ENCODE results near the gene NEUROG1.

Gene NEUROG1, protein sequence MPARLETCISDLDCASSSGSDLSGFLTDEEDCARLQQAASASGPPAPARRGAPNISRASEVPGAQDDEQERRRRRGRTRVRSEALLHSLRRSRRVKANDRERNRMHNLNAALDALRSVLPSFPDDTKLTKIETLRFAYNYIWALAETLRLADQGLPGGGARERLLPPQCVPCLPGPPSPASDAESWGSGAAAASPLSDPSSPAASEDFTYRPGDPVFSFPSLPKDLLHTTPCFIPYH

DNA sequence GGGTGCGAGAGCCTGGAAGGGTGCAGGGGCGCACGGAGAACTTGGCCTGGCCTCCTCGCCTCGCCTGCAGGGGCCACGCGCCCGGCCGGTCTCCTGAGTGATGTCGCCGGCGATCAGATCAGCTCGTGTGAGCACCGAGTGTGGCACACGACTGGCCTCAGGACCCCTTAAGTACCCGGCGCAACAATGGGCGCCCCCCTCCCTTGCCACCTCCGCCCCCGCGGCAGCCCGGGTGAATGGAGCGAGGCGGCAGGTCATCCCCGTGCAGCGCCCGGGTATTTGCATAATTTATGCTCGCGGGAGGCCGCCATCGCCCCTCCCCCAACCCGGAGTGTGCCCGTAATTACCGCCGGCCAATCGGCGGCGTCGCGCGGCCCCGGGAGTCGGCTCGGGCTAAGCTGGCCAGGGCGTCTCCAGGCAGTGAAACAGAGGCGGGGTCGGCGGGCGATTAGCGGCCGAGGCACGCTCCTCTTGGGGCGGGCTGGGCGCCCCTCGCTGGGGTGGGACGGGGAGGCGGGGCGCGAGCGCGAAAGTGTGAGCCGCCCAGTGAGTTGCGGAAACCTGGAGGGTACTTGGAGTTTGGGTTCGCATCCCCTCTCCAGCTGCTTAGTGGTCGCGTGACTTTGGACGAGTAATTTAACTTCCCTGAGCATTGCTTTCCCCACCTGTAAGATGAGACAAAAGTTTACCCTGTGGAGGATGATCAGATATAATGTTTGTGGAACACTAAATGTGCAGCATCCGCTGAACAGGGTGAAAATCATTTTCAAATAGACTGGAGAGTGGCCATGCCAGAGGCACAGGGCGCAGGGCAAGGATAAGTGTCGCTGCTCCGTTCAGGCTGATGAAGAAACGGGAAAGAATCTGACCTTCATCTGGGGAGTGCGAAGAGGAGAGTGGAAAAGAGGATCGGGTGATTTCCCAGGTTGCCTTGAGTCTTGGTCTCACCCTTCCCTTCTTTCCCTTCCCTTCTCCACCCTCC lies at the start of gene NEUROG1:
Gene NEUROG1, minus strand, starts transcription at position 145 of the 982 bp plus-strand sequence. CDS start 274 bp downstream, outside the sequence.
- no peak for DNase-seq

DNA sequence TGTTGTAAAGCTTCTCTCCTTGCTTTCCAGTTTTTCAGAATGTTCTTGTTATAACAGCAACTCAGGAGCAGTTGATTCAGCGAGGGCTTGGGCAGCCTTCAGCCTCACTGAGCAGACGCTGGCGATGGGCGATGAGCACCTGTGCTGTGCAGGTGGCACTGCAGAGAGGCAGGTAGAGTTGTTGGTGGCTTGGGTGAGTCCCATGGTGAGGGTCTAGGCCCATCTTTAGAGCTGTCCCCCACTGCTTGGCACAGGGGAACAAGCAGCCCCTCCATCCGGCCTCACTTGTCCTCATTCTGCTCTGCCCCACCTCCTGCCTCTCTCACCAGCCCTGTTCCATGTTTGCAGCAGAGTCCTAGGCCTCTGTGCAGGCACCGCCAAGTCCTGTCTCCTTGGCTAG lies 49.2 kb upstream of the NEUROG1 start:
- no peak for DNase-seq

DNA sequence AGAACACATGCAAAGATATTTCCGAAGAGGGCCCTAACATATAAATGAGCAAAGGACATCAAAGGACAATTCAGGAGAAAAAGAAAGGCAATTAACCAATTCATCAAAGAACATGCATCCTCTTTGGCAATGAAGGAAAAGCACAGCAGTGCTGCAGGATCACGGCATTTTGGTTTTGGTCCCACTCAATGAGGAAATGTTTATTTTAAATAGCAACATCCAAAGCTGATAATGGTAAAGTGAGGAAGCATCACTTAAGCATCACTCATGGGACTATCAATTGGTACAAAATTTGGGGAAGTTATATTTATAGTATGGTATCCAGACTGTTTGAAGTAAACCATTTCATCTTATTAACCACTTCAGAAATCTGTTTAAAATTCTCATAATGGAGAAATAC lies 48.5 kb upstream of the NEUROG1 start:
- DNase-seq = no peak

DNA sequence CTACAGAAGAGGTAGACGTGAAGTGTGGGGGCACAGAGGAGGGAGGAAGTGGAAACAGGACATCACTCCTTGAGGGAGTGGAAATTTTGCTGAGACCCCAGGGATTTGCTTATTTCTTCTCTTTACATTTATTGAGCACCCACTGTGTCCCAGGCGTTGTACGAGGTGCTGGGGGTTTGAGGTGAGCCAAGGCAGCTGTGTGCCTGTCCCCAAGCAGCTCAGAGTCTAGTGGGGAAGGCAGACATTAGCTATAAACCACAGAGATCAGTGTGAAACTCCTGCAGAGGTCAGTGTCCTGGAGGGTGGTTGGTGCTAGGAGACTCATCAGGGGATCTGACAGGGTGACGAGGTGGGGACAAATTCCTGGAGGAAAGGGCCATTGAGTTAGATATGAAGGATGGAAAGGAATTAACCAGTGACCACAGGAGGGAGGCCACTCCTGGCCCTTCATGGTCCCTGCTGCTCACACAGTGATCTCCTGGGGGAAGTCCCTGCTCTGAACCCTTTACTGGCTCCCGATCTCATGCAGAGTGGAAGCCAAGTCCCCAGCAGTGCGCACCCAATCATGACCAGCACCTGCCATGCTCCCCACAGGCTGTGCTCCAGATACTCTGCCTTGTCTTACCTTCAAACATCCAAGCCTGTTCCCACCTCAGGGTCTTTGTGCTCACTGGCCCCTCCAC lies 46.5 kb upstream of the NEUROG1 start:
- no peak for DNase-seq

DNA sequence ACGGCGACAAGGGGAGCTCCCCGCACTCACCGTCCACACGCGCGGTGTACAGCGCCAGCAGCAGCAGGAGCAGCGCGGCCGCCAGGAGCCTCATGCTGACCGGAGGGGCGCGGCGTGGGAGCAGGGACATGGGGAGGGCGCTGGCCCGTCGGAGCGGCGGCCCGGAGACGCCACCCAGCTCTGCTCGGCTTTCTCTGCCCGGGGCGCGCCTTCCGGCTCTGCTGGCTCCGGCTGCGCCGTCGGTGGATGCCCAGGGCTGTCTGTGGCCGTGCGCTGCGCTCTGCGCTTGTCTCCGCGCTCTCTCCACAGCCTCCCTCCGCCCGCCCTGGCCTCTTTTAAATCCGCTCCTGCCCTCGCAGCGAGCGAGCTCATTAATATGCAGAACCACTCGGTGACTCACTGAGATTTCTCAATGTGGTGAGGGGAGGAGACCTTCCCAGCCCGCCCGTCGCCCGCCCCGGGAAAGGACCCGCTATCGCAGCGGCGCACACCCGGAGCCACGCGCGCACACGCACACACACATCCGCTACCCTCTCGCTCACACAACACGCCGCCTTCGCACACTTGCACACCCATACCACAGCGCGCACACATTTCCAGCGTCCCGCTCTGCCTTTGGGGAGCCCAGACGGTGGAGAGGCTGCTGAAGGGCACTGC lies 43.0 kb upstream of the NEUROG1 start, which contains the start of gene CXCL14:
Gene CXCL14, minus strand, starts transcription at position 307 of the 657 bp plus-strand sequence. Its CDS starts 213 bp downstream, at position 94.
- DNase-seq = no peak

DNA sequence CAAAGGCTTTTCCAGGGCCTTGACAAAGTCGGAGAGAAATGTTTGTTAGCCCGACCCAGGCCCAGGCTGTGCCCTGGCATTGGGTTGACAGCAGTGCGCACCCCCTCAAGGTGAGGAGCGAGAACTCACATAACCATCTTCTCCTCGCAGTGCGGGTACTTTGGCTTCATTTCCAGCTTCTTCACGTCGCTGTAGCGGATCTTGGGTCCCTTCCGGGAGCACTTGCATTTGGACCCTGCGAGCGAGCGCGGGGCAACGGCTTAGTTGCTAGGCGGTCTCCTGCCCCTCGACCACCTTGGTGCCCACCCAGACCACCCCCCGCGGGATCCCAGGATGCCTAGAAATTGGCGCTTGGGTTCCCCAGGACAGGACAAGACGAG lies 42.5 kb upstream of the NEUROG1 start:
- DNase-seq = no peak

DNA sequence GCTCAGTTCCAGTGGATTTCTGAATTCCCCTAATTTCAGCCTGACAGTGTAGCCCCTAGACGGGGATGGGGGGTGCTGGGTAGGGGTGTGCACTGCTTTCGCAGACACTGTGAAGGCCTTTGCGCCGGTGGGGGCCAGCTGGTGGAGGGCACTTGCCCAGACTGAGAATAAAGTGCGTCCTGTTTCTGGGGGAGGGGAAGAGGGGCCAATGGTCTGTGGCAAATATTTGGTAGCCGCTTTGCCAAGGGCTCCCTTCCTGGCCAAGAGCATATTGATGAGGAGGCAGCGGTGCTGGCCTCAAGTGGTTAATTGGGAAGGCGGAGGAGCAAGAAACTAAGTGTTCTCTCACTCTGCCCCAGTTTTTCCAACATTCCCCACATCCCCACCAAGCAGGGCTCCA lies 41.7 kb upstream of the NEUROG1 start:
- no peak for DNase-seq

DNA sequence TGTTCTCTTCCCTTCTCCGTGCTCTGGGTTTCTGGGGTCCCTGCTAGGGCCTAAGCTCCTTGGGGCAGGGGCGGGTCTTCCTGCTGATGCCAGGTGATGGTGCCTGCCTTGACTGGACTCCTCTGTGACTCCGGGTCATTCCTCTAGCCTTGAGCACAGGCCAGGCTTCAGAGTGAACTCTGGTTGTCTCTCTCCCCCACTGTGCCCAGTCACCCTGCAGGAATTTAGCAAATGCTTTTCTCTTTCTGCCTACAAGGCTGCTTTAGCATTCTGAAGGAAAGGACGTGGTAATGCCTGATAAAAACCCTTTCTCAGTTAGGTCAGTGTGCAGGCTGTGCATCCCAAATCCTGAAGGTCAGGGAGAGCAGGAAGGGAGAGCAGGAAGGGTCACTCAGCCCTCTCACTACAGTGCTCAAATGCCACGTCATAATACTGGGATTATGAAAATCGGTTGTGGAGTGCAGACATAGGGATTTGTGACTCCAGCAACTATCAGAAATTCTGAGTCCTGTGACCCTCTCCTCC lies 40.4 kb upstream of the NEUROG1 start:
- DNase-seq = no peak

DNA sequence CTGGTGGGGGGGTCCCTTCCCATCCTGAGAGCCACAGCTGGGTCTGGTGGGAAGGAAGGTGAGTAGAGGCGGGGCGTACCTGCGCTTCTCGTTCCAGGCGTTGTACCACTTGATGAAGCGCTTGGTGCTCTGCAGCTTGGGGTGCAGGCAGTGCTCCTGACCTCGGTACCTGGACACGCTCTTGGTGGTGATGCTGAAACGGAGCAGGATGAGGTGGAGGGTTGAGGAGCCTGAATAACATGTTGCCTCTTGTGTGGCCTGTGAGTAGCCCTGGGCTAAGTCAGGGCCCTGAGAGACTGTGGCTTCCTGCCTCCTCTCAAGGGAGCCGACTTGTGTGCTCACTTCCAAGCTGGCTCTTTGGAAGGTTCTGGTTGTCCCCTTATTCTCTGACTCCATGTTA lies 38.7 kb upstream of the NEUROG1 start:
- no peak for DNase-seq

DNA sequence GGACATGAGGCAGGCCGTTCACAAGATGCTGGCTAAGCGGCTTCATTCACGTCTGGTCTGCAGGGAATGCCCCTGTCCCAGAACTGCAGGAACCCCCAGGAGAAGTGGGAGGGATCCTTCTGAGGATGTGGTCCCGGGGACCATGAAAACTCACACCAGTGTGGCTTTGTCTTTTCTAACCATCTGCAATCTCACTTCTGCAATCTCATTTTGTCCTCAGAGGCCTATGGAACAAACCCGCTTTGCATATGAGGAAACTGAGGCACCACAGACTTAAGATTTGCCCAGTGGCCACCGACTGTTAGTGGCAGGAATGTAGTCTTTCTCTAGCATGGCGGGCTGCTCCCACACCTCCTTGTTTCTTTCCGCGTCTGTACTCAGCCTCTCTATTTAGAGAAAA lies 36.1 kb upstream of the NEUROG1 start:
- DNase-seq = no peak

DNA sequence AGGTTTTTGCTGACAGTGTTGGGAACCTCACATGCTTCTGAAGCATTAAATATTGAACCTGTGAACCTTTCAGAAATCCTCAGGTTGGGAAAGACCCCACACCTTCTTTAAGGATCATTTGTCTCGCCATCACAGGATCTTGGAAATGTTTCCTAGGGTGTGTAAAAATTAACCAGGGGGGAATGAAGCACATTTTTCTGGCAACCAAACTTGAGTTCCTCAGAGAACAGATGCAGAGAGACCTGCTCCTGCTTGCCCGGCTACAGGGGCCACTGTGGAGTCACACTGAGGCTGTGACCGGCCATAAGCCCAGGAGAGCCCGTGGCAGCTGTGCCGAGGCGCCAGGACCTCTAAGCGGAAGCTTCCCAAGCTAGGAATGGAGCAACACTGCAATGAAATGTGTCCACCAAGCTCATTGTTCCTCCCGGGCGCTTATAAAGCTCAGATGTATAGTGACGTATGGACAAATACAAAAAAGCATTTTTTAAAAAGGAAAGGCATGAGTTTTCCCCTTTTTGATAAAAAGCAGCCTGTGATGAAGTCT lies 35.4 kb upstream of the NEUROG1 start:
- no peak for DNase-seq

DNA sequence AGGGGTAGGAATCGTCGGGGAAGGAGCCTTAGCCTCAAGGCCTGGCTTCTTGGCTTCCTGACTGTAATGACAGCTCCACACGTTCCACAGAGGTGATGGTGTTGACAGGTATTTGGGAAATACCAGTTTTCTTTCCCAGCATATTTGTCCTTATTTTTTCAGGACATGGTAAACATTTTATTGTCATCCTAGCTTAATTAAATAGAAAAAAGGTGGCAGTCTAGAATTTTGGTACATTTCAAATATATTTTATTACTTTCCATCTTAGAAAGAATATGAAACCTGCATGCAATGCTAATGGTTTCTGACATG lies 34.6 kb upstream of the NEUROG1 start:
- no peak for DNase-seq

DNA sequence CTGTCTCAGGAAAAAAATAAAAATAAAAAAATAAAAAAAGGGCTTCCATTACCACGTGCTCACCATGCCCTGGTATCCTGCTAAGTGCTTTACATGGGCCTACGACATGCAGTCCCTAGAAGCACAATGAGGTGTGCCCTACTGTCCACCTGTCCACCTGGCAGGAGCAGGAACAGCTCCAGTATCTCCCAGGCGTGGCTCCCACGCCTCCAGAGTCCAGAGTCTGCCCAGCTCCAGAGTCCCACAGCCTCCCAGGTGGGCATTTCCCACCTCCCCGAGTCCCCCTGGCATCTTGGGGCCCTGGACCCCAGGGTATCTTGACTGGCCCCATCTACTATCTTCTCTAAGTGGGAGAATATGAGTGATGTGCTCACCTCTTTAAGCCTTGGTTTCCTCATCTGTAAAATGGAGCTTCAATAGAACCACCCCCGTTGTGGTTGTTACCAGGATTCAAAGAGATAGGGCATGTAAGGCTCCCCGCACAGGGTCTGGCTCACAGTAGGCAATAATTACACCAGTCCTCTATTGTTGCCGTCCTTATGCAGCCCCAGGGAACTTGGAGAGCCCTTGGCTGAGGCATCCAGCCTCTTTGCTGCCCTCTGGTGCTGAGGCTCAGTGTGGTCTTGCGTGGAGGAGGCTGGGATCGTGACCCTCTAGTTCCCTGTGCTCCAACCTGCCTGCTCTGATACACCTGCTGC lies 34.1 kb upstream of the NEUROG1 start:
- DNase-seq = no peak

DNA sequence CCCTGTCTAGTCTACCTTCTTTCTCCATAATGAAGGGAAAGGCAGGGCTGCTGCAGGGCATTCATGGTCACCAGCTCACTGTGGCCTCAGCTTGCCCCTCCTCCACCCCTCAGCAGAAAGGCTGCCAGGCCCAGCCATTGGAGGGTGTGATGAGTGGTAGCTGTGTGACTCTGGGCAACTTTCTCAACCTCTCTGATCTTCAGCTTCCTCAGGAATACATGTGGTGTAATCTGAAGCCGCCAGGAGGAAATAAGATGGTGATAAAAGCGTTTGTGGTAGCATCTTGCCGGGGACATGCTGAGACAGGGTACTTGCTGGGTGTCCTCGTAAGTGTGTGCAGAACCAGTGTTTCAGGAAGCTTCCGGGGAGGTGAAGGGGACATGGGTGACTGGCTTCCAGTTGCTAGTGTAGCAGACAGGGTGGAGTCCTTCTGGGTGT lies 33.2 kb upstream of the NEUROG1 start:
- DNase-seq = no peak

DNA sequence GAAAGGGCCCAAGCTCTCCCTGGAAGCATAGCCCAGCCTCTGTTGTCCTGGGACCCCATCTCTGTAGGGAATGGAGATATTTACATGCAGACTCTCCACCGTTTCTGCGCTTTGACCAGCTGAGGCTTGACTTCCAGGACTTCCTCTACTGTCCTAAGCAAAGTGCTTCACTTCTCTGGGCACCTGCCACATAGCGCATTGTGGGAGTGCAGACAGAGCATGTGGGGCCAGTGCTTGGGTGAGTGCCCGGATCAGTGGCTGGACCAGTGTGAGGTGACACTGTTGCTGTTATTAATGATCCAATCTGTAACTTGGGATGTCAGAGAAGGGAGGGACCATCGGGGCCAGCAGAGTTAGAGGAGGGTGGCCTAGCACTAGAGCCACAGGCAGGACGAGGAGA lies 32.5 kb upstream of the NEUROG1 start:
- DNase-seq = no peak

DNA sequence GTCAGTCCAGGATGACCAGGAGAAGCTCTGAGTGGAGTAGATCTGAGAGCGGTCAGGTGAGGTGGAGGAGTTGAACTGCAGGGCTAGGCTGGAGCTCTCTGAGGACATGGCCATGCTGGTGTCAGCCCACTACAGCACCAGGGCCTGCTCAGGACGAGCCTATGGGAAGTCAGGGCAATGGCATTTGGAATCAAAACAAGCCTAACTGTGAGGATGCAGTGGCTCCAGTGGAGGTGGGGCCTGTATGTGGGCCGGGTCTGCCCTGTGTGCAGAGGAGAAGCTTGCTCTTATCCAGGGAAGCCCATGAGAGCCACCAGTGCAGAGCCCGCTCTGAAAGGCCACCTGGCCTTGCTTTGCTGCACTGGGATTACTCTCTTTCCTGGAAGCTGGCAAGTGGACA lies 31.9 kb upstream of the NEUROG1 start:
- DNase-seq = no peak

DNA sequence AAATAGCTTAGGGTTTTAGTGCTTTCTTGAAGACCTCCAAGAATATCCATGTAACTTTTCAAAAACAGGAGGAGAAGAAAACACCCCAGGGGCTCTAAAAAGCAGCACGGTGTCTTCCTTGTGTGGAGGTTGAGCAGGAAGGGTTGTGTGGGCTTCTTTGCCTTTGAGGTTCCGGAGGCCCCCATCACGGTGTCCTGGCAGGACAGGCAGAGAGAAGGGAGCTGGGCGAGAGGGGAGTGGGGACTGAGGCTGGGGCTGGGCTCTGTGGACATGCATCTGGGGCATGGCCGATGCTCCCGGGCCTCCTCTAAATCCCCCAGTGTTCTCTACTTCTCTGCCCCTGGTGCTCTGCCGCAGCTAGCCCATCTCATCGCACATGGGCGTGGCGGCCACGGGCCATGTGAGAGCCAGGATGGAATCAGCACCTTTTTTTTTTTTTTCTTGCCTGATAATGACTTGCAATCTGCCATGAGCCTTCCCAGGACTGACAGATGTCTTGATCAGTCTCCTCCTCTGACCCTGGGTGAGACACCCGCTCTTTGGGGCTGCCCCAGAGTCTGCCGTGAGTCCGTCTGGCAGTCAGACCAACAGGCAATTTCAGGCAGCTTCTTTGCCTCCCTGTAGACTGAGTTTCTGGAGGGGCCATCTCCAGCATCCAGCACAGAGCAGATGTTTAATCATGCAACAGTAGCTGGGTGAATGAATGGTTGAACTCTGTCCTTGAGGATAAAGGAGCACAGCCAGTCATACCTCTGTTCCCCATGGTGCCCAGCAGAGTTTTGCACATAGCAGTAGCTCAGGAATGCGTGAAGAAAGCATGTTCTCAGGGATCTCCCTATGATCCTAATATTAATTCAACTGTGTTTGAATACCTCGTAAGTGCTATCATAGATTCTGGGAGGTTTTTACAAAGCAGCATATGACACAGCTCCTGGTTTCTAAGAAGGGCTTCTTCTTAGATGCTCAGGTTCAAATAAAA lies 30.9 kb upstream of the NEUROG1 start:
- no peak for DNase-seq

DNA sequence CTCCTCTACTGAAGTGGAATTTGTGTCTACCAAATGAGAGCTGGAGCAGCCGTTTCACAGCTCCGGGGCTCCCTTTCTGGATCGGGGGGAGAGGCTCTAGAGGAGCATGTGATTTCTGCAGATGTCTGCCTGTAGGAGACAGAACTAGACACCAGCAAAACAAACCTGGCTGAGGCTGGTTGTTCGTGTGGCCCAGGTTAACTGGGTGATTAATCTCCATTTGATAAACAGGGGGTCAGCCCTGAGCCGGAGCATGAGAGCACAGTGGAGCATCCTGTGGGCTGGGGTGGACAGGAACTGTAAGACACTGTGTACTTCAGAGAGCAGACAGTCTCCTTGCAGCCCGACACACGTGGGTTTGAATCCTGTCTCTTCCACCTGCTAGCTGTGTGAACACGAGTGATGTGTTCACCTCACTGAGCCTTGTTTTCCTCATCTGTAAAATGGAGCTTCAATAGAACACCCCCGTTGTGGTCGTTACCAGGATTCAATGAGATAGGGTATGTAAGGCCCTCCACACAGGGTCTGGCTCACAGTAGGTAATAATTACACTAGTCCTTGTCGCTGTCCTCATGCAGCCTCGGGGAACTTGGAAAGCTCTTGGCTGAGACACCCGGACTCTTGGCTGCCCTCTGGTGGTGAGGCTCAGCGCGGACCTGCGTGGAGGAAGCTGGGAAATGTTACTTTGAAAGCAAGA lies 30.1 kb upstream of the NEUROG1 start:
- peak; percentile 65 for DNase-seq

DNA sequence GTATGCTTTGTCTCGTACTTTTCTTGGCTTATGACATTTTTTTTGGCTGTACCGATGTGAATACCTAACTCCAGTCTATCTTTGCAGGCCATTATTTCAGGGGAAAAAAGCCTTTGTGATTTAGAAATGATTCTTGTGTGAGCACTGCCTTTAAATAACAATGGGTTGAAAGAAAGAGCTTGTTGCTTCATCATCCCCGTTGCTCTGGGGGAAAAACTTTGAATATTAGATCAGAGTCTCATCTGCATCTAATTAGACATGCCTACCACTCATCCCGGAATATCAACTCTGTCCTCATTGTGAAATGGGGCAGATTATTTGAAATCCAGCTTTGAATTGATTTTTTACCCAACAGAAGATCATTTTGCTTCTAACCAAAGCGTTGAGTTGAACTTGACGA lies 29.5 kb upstream of the NEUROG1 start:
- no peak for DNase-seq

DNA sequence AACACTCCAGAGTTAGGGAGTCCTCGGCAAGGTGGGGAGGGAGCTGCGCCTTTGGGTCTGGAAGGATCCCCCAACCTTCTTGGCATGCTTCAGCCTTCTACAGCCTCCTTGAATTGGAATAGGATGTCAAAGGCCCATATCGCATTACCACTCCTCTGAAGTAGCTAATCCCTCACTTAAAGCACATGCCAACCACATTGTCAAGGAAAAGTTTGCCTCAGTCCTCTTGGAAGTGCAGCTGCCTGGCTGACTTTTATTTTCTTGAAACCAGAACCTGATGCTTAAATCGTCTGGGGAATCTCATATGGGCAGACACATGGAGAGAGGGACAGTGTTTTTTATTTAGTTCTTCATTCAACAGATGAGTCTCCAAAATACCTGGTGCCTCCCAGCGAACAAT lies 28.6 kb upstream of the NEUROG1 start:
- no peak for DNase-seq

All from activated CD4-positive, alpha-beta T cell treated with anti-CD3 and anti-CD28 coated beads, Interleukin-2, amount 50 U/mL, for 1 hour (primary cell).